AG10803 (cell line): ENCODE measurements around the gene SUCNR1.
A peak's percentile ranks its signal among the peaks of the same experiment; 100 is the strongest.

ENCODE experiments used
- DNase-seq: peaks from one replicate; pipeline ENCODE4 v3.0.0; 2010; ENCODE audit warnings: low read depth
- H3K4me3 ChIP-seq: 2 replicates; pipeline ENCODE4 v1.5.1; 2011; ENCODE audit warnings: mild to moderate bottlenecking, low read length, control low read depth
- CTCF ChIP-seq: conservative IDR thresholded peaks from 2 replicates; pipeline ENCODE4 v1.5.1; 2011; ENCODE audit warnings: mild to moderate bottlenecking, low read length, control low read depth, inconsistent platforms

Gene SUCNR1

GRCh38 chr3:151916781-151917180 lies 43.3 kb downstream of the SUCNR1 start:
- DNase-seq, result no peak
- H3K4me3 ChIP-seq, result no peak overlapping the region
- TF ChIP-seq CTCF, result no peak

GRCh38 chr3:151918253-151919029 lies 45.0 kb downstream of the SUCNR1 start:
- TF ChIP-seq CTCF, result peak; percentile 67

GRCh38 chr3:151919030-151919328 lies 45.5 kb downstream of the SUCNR1 start:
- DNase-seq, result no peak
- H3K4me3 ChIP-seq, result no peak overlapping the region
- no peak for TF ChIP-seq CTCF

More at GRCh38 chr3:151918253-151919029, 45.0 kb downstream of the SUCNR1 start:
- DNase-seq, result peak; percentile 71
- H3K4me3 ChIP-seq, result no peak overlapping the region

- DNase-seq, result no peak
- TF ChIP-seq CTCF, result no peak
- no peak overlapping the region for H3K4me3 ChIP-seq
Measured at GRCh38 chr3:151919446-151919845, 46.0 kb downstream of the SUCNR1 start.

- no peak for TF ChIP-seq CTCF
- peak; percentile 59 for DNase-seq
- H3K4me3 ChIP-seq, result no peak overlapping the region
Measured at GRCh38 chr3:151923901-151924300, 50.5 kb downstream of the SUCNR1 start.

GRCh38 chr3:151924753-151925152 lies 51.3 kb downstream of the SUCNR1 start:
- no peak for TF ChIP-seq CTCF
- no peak overlapping the region for H3K4me3 ChIP-seq
- DNase-seq, result no peak

GRCh38 chr3:151925419-151925818 lies 52.0 kb downstream of the SUCNR1 start:
- no peak overlapping the region for H3K4me3 ChIP-seq
- no peak for TF ChIP-seq CTCF
- no peak for DNase-seq
